ENCODE results near the gene TMEM117. TPM values are rescaled to one million over a fixed set of nuclear protein-coding genes. Genes with fewer than 3 reads are reported as not detected.

TMEM117 gene
- total RNA-seq, 6 experiments from 2014 or later, result 5.5 to 8.8 (median 7.0) TPM

- no peak for DNase-seq
- Mint-ChIP-seq H3K27ac (no peak overlapping the region), H3K9me3 (peaks cover 7% of the 10 kb centered on the region; the same call in 1 of the 2 replicates), H3K4me1 (ENCODE audit: low read depth) (peaks cover 16% of the 10 kb centered on the region), H3K4me3 (no peak overlapping the region), H3K36me3 (ENCODE audit: low read depth) (no peaks in the 10 kb centered on the region), H3K27me3 (ENCODE audit: insufficient read depth) (no peaks in the 10 kb centered on the region)
- no peak for TF ChIP-seq CTCF (IDR thresholded peaks at IDR 0.05)
Measured at GRCh38 chr12:44286336-44286735, 450.5 kb downstream of the TMEM117 start.

GRCh38 chr12:44286821-44287505 lies 451.1 kb downstream of the TMEM117 start:
- no peak overlapping the region for H3K27ac Mint-ChIP-seq
- peaks cover 16% of the 10 kb centered on the region for H3K4me1 Mint-ChIP-seq (ENCODE audit: low read depth)
- H3K4me3 Mint-ChIP-seq, result no peak overlapping the region
- H3K36me3 Mint-ChIP-seq (ENCODE audit: low read depth), result no peaks in the 10 kb centered on the region
- peaks cover 7% of the 10 kb centered on the region; the same call in 1 of the 2 replicates for H3K9me3 Mint-ChIP-seq
- no peak for DNase-seq
- TF ChIP-seq CTCF (IDR thresholded peaks at IDR 0.05), result no peak
- H3K27me3 Mint-ChIP-seq (ENCODE audit: insufficient read depth), result no peaks in the 10 kb centered on the region

GRCh38 chr12:44287545-44287944 lies 451.7 kb downstream of the TMEM117 start:
- TF ChIP-seq CTCF (IDR thresholded peaks at IDR 0.05), result no peak
- Mint-ChIP-seq H3K36me3 (ENCODE audit: low read depth) (no peaks in the 10 kb centered on the region), H3K9me3 (peaks cover 7% of the 10 kb centered on the region; the same call in 1 of the 2 replicates), H3K27me3 (ENCODE audit: insufficient read depth) (no peaks in the 10 kb centered on the region), H3K4me1 (ENCODE audit: low read depth) (peaks cover 16% of the 10 kb centered on the region), H3K27ac (no peak overlapping the region), H3K4me3 (no peak overlapping the region)
- DNase-seq, result no peak

GRCh38 chr12:44294649-44295048 lies 458.8 kb downstream of the TMEM117 start:
- Mint-ChIP-seq H3K9me3 (peaks cover 6% of the 10 kb centered on the region), H3K36me3 (ENCODE audit: low read depth) (peaks cover 8% of the 10 kb centered on the region), H3K27me3 (ENCODE audit: insufficient read depth) (peaks cover 2% of the 10 kb centered on the region), H3K4me3 (no peak overlapping the region), H3K27ac (no peak overlapping the region), H3K4me1 (ENCODE audit: low read depth) (no peaks in the 10 kb centered on the region)
- TF ChIP-seq CTCF (IDR thresholded peaks at IDR 0.05), result no peak
- DNase-seq, result no peak

- no peak for DNase-seq
- TF ChIP-seq CTCF (IDR thresholded peaks at IDR 0.05), result no peak
- peaks cover 6% of the 10 kb centered on the region for H3K9me3 Mint-ChIP-seq
- H3K27ac Mint-ChIP-seq, result no peak overlapping the region
- no peak overlapping the region for H3K4me3 Mint-ChIP-seq
- no peaks in the 10 kb centered on the region for H3K4me1 Mint-ChIP-seq (ENCODE audit: low read depth)
- H3K27me3 Mint-ChIP-seq (ENCODE audit: insufficient read depth), result peaks cover 2% of the 10 kb centered on the region
- H3K36me3 Mint-ChIP-seq (ENCODE audit: low read depth), result peaks cover 10% of the 10 kb centered on the region
Measured at GRCh38 chr12:44295958-44296623, 460.2 kb downstream of the TMEM117 start.

Data from HFFc6 (cell line).